Activated naive CD4-positive, alpha-beta T cell treated with anti-CD3 and anti-CD28 coated beads, Interleukin-2, amount 50 U/mL, for 24 hours (primary cell): ENCODE data around the gene SF3B2.

Experiments
- H3K27ac Mint-ChIP-seq: one replicate; pipeline ENCODE4 v1.8.0; 2021; ENCODE audit warnings: mild to moderate bottlenecking, mixed read lengths
- H3K27me3 Mint-ChIP-seq: one replicate; pipeline ENCODE4 v1.8.0; 2021; ENCODE audit warnings: mixed read lengths
- H3K36me3 Mint-ChIP-seq: one replicate; pipeline ENCODE4 v1.8.0; 2021; ENCODE audit warnings: mixed read lengths
- H3K4me1 Mint-ChIP-seq: one replicate; pipeline ENCODE4 v1.8.0; 2021; ENCODE audit warnings: mixed read lengths
- H3K4me3 Mint-ChIP-seq: one replicate; pipeline ENCODE4 v1.8.0; 2021; ENCODE audit warnings: mild to moderate bottlenecking, mixed read lengths
- H3K9me3 Mint-ChIP-seq: one replicate; pipeline ENCODE4 v1.8.0; 2021; ENCODE audit warnings: mixed read lengths

SF3B2 gene

GRCh38 chr11:66037327-66037726 lies 14.8 kb upstream of the SF3B2 start:
- Mint-ChIP-seq H3K27ac (no peak overlapping the region), H3K4me1 (no peaks in the 10 kb centered on the region), H3K4me3 (no peak overlapping the region), H3K9me3 (no peaks in the 10 kb centered on the region), H3K36me3 (no peaks in the 10 kb centered on the region), H3K27me3 (no peaks in the 10 kb centered on the region)

DNA sequence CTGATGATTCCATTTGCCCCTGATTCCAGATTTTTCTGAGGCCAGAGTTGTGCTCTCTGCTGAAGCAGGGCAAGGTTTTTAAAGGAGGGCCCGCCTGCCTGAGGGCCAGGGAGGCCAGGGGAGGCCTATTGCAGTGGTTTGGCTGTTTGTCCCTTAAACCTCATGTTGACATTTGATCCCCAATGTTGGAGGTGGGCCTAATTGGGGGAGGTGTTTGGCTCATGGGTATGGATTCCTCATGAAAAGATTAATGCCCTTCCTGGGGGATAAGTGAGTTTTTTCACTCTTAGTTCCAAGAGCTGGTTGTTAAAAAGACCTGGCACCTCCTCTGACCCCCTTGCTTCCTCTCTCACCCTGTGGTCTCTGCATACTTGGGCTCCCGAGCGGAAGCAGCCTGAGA lies 12.4 kb upstream of the SF3B2 start:
- no peaks in the 10 kb centered on the region for H3K36me3 Mint-ChIP-seq
- H3K27me3 Mint-ChIP-seq, result no peaks in the 10 kb centered on the region
- H3K9me3 Mint-ChIP-seq, result no peaks in the 10 kb centered on the region
- peaks cover 4% of the 10 kb centered on the region for H3K4me1 Mint-ChIP-seq
- H3K27ac Mint-ChIP-seq, result no peak overlapping the region
- no peak overlapping the region for H3K4me3 Mint-ChIP-seq

- H3K4me1 Mint-ChIP-seq, result peaks cover 15% of the 10 kb centered on the region
- H3K27me3 Mint-ChIP-seq, result no peaks in the 10 kb centered on the region
- no peak overlapping the region for H3K27ac Mint-ChIP-seq
- H3K9me3 Mint-ChIP-seq, result no peaks in the 10 kb centered on the region
- no peaks in the 10 kb centered on the region for H3K36me3 Mint-ChIP-seq
- H3K4me3 Mint-ChIP-seq, result no peak overlapping the region
Observed at GRCh38 chr11:66042227-66042995, 9.8 kb upstream of the SF3B2 start.

DNA sequence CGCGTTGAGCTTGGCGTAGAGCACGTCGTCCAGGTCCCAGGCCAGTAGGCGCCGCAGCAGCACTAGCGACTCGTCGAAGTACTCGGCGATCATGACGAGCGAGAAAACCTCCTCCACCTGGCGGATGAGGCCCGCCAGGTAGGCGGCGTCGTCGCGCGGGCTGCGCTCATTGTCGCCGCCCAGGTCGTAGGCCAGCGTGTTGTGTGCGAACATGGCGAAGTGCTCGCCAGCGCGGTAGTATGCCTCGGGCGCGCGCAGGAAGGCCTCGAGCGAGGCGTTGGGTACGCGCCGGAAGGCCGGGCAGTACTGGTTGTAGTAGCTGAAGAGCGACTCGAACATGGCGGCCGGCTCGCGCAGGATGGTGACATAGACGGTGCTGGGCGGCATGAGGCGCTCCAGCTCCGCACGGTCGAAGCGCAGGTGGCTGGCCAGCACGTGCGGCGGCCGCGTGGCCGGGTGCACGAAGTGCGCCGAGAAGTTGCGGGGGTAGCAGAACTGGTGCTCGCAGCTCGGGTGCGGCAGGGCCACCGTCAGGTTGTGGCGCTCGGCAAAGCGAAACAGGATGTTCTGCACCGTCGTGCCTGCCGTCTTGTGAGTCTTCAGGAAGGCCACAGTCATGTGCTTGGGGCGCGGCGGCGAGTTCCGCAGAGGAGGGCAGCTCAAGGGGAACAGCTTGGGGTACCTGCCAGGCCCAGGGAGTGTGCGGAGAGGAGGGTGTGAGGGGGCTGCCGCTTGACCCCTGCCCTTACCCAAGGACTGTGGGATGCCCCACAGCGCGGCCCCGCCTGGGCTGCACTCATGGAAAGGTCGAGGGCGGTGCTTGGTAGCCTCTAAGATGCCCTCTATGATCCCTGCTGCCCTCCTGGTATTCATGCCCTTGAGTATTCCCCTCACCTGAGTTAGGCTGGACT lies 8.9 kb upstream of the SF3B2 start:
- H3K9me3 Mint-ChIP-seq, result no peaks in the 10 kb centered on the region
- H3K27ac Mint-ChIP-seq, result no peak overlapping the region
- H3K27me3 Mint-ChIP-seq, result no peaks in the 10 kb centered on the region
- peaks cover 15% of the 10 kb centered on the region for H3K4me1 Mint-ChIP-seq
- H3K4me3 Mint-ChIP-seq, result no peak overlapping the region
- H3K36me3 Mint-ChIP-seq, result no peaks in the 10 kb centered on the region

- no peaks in the 10 kb centered on the region for H3K9me3 Mint-ChIP-seq
- H3K27me3 Mint-ChIP-seq, result no peaks in the 10 kb centered on the region
- H3K36me3 Mint-ChIP-seq, result no peaks in the 10 kb centered on the region
- H3K27ac Mint-ChIP-seq, result peak overlapping the region; percentile 83
- no peak overlapping the region for H3K4me3 Mint-ChIP-seq
- H3K4me1 Mint-ChIP-seq, result peaks cover 18% of the 10 kb centered on the region
Observed at GRCh38 chr11:66044757-66045156, 7.4 kb upstream of the SF3B2 start.

GRCh38 chr11:66045177-66045639 lies 7.0 kb upstream of the SF3B2 start:
- no peak overlapping the region for H3K4me3 Mint-ChIP-seq
- no peaks in the 10 kb centered on the region for H3K36me3 Mint-ChIP-seq
- H3K4me1 Mint-ChIP-seq, result peaks cover 18% of the 10 kb centered on the region
- no peaks in the 10 kb centered on the region for H3K9me3 Mint-ChIP-seq
- H3K27ac Mint-ChIP-seq, result peak overlapping the region; percentile 65
- no peaks in the 10 kb centered on the region for H3K27me3 Mint-ChIP-seq

DNA sequence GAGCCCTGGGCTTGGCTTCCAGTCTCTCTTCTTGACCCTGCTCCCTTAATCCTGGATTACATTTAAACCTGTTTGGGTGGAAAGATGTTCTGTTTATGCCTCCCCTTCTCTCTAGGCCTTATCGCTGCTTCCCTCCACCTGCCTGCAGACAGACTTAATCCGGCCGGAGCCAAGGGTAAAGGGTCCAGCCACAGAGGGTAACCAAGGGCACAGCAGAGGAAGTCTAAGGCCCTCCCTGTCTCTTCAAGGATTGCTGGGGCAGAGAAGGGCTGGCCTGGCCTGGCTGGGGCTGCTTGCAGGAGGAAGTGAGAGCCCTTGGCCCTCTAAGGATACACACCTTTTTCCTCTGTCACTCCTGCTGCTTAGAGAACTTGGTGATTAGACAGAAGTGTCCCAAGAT lies 5.3 kb upstream of the SF3B2 start:
- Mint-ChIP-seq H3K27ac (peak overlapping the region; percentile 84), H3K27me3 (no peaks in the 10 kb centered on the region), H3K36me3 (no peaks in the 10 kb centered on the region), H3K4me3 (no peak overlapping the region), H3K4me1 (peaks cover 29% of the 10 kb centered on the region), H3K9me3 (no peaks in the 10 kb centered on the region)

- no peaks in the 10 kb centered on the region for H3K9me3 Mint-ChIP-seq
- H3K27ac Mint-ChIP-seq, result no peak overlapping the region
Observed at GRCh38 chr11:66047541-66048365, 4.4 kb upstream of the SF3B2 start.

DNA sequence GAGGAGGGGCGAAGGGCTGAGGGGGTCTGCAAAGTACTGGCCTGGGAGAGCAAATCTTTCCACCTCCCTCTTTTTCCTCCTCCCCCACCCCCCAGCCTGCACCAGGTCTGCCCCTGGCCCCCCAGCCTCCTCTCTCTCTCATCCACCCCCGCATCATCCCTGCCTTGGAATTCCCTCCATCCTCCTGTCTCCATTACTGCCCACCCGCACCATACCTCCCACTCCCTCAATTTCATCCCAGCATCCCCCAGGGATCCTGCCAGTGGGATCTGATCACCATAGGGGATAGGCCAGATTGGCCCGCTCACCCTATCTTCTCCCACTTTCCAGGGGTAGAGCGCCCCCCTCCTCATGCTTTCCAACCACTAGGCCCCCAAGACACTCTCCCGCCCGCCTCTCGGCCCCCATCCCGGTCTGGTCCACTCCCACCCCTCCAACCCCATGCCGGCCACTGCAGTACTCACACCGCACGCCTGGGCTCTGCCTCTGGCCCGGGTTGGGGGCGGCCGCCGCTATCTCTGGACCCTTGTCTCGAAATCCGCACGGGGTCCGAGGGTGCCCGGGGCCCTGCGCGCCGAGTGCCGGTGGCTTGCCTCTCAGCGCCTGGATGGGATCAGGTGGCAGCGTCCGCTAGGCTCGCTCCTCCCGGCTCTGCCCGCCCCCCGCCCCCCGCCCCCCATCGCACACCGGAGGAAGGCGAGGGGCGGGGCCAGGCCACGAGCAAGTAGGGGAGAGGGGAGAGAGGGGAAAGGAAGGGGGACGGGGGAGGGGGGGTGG lies 3.4 kb upstream of the SF3B2 start, which contains the start of gene GAL3ST3:
TSS of gene GAL3ST3 (minus strand) at position 615 of the 777 bp plus-strand sequence. CDS start 3,746 bp downstream, outside the sequence.
- H3K27ac Mint-ChIP-seq, result peak within 1 kb of the TSS; percentile 68
- peaks cover 43% of the 10 kb centered on the region for H3K4me1 Mint-ChIP-seq
- H3K9me3 Mint-ChIP-seq, result no peaks in the 10 kb centered on the region
- peak within 1 kb of the TSS; percentile 12 for H3K4me3 Mint-ChIP-seq
- H3K27me3 Mint-ChIP-seq, result no peaks in the 10 kb centered on the region
- peaks cover 10% of the 10 kb centered on the region for H3K36me3 Mint-ChIP-seq

More at GRCh38 chr11:66047541-66048365, 4.4 kb upstream of the SF3B2 start:
- Mint-ChIP-seq H3K36me3 (peaks cover 5% of the 10 kb centered on the region), H3K4me3 (no peak overlapping the region), H3K27me3 (no peaks in the 10 kb centered on the region), H3K4me1 (peaks cover 34% of the 10 kb centered on the region)

DNA sequence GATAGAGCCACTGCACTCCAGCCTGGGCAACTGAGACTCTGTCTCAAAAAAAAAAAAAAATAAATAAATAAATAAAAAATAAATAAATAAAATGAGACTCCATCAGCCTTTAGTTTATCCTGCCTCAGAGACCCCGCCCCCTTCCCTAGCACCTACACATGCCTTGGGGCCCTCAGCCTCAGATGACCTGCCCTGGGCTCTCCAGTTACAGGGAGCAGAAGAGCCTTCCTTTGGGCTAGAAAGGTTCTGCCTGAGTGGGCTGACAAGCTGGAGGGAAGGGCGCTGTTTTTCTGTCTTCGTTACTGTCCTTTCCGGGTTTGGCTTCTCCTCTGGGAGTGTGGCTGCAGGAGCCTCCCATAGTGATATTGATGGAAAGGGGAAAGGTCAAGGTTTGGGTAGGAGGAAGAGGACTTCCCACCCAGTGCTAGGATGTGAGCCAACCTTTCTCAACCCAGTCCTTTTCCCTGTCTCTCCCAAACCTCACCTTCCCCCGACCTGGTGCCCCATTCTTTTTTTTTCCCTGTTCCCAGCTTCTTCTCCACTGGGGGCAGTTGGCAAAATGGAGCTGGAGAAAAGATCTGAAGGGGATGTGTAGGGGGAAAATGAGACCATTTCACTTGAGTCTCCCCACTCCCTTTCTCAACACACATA lies 1.5 kb upstream of the SF3B2 start:
- H3K9me3 Mint-ChIP-seq, result no peaks in the 10 kb centered on the region
- peaks cover 38% of the 10 kb centered on the region for H3K4me1 Mint-ChIP-seq
- peak overlapping the region; percentile 97 for H3K27ac Mint-ChIP-seq
- no peaks in the 10 kb centered on the region for H3K27me3 Mint-ChIP-seq
- peaks cover 15% of the 10 kb centered on the region for H3K36me3 Mint-ChIP-seq
- peak overlapping the region; percentile 99 for H3K4me3 Mint-ChIP-seq

DNA sequence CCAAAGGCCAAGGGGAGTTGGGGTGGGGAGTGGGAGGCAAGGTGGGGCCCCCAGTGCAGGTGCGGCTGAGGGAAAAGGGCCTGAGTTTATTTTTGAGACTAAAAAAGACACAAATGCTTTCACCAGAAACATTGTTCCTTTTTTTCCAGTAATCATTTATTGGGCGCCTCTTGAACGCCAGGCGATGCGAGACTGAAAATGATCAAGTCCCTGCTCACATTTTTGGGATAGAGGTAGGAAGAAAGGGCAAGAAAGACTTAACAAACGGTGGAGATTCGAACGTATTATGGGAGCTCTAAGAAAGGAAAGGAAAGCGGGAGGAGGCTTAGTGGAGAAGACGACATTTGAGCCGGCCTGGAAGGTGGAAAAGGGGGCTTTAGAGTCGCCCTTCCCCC lies 796 bp upstream of the SF3B2 start:
- peaks cover 15% of the 10 kb centered on the region for H3K36me3 Mint-ChIP-seq
- H3K4me1 Mint-ChIP-seq, result peaks cover 36% of the 10 kb centered on the region
- H3K27me3 Mint-ChIP-seq, result no peaks in the 10 kb centered on the region
- peak overlapping the region; percentile 99 for H3K4me3 Mint-ChIP-seq
- H3K9me3 Mint-ChIP-seq, result no peaks in the 10 kb centered on the region
- peak overlapping the region; percentile 97 for H3K27ac Mint-ChIP-seq

GRCh38 chr11:66052664-66052982 lies 459 bp downstream of the SF3B2 start:
- Mint-ChIP-seq H3K9me3 (no peaks in the 10 kb centered on the region), H3K4me1 (peaks cover 39% of the 10 kb centered on the region), H3K27me3 (no peaks in the 10 kb centered on the region), H3K36me3 (peaks cover 17% of the 10 kb centered on the region), H3K4me3 (peak overlapping the region; percentile 99), H3K27ac (peak overlapping the region; percentile 99)

DNA sequence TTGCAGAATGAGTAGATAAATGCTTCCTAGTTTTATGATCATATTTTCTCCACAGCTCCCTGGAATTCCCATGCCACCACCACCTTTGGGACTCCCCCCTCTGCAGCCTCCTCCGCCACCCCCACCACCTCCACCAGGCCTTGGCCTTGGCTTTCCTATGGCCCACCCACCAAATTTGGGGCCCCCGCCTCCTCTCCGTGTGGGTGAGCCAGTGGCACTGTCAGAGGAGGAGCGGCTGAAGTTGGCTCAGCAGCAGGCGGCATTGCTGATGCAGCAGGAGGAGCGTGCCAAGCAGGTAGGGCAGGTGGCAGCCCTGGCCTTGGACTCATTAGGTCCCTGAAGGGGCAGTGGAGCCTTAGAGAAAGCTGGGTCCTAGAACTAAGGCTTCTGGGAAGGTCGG lies 2.9 kb downstream of the SF3B2 start:
- Mint-ChIP-seq H3K4me3 (no peak overlapping the region), H3K36me3 (peaks cover 23% of the 10 kb centered on the region), H3K27ac (no peak overlapping the region), H3K27me3 (no peaks in the 10 kb centered on the region), H3K9me3 (no peaks in the 10 kb centered on the region), H3K4me1 (peaks cover 45% of the 10 kb centered on the region)

DNA sequence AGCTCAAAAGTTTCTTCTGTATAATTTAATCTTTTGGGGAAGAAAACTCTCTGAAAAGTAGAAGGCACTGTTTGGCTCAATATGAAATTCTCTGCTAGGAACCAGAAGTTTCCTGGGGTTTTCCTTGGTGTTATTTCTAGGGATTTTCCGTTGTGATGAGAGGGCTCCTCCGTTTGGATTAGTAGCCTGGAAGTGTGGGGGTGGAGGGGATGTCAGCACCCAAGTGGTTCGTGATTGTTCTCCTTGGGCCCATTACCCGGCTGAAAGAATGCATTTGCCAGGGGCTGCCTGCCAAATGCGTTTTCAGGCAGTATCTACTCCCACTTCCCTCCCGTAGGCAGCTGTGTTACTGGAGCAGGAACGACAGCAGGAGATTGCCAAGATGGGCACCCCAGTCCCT lies 4.3 kb downstream of the SF3B2 start:
- H3K27me3 Mint-ChIP-seq, result no peaks in the 10 kb centered on the region
- peaks cover 49% of the 10 kb centered on the region for H3K4me1 Mint-ChIP-seq
- no peak overlapping the region for H3K4me3 Mint-ChIP-seq
- no peaks in the 10 kb centered on the region for H3K9me3 Mint-ChIP-seq
- H3K27ac Mint-ChIP-seq, result no peak overlapping the region
- peaks cover 32% of the 10 kb centered on the region for H3K36me3 Mint-ChIP-seq
